Body of pancreas (tissue), 4 donors: ENCODE measurements around the gene FAM83G.

Source experiments
- CTCF ChIP-seq, 7 experiments: fragments of 450-650 bp in 4 of 7; fragments of 200-600 bp in 3 of 7; sonication (generic) in 3 of 7; IDR thresholded peaks; one replicate each; pipeline ENCODE4 v1.5.1; 2016 to 2019; ENCODE audit warnings: antibody characterized with exemption in 7 of 7
- POLR2A ChIP-seq, 3 donors: fragments of 450-650 bp; IDR thresholded peaks; one replicate each; pipeline ENCODE4 v1.6.1; 2016; ENCODE audit warnings: antibody characterized with exemption in 3 of 3, mild to moderate bottlenecking in 2 of 3

DNA sequence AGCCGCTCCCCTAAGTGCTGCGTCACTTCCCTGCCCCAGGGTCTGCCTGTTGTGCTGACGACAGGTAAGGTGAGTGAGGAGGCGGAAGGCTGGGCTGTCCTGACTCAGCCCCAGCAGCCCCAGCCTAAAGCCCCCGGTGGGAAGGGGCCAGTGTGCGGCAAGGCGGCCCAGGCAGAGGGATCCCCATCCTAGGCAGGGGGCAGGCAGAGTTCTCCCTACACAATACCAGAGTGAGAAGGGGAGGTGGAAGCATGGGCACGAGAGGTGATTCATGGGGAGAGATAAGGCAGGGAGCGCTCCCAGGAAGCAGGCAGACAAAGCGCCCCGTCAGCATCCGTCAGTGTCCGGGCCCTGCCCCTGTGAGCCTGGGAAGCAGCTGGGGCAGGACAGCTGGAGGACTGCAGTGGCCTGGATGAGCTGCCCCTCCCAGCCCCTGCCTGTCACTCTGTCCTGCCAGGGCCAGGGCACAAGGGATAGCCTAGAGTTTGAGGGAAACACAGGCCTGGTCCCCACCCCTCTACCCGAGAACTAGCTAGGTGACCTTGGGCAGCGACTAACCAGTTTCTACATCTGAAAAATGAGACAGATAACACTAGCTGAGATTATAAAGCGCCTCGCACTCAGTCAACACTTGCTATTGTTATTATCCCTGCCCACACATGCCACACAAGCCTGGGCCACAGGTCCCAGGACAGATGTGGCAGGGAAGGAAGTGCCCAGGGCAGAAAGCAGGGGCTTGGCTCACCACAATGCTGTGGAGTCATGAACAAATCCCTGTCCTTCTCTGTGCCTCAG, 3.8 kb downstream of the FAM83G start:
- TF ChIP-seq CTCF (IDR thresholded peaks at IDR 0.05) (no peak), POLR2A (IDR thresholded peaks at IDR 0.05) (no peak)
